NT2/D1 (cell line): ENCODE data around the gene TAOK1.

ENCODE experiments used
- YY1 ChIP-seq: IDR thresholded peaks from 2 replicates; pipeline ENCODE4 v1.6.1; 2011; ENCODE audit not compliant: insufficient read length, insufficient read depth
- ZNF274 ChIP-seq: IDR thresholded peaks from 2 replicates; pipeline ENCODE4 v1.6.1; 2011; ENCODE audit warnings: mild to moderate bottlenecking, low read depth, low read length

DNA sequence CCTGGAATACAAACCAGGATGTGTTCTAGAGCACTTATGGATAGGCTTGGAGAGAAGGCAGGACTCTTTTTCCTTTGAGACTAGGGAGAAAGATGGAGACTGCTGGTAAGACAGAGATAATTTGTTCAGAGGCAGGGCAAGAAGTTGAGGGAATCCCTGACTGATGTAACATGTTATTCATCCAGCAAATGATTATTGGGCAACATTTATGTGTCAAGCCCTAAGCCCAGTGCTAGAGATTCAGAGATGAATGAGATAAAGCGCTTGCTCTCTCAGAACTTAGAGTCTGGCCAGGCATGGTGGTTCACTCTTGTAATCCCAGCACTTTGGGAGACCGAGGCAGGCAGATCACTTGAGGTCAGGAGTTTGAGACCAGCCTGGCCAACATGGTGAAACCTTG is 48.4 kb upstream of the TAOK1 start:
- no peak for TF ChIP-seq YY1
- no peak for TF ChIP-seq ZNF274
